ENCODE data around the gene NETO1. TPM values are rescaled to one million over a fixed set of nuclear protein-coding genes. Genes with fewer than 3 reads are reported as not detected.

Gene NETO1
- total and polyA plus RNA-seq, 7 donors = 0.06 to 0.09 TPM; not detected in 5

DNA sequence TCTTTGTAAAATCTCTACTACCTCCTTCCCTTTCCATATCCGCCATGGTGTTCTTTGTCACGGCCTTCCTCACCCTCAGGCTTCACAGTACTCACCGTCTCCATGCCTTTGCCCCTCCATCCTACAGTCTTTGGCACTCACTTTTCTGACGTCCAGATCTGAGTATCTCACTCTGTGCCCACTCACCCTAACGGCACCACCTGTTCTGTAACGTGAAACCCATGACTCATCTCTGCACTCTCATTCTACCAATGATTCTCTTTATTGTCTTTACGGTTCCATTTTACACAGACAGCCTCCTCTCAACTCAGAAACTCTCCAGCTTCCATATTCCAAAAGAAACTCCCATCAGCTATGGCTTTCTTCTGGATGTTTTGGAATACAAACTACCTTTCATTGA lies 56.7 kb downstream of the NETO1 start:
- TF ChIP-seq, protein P1, sequence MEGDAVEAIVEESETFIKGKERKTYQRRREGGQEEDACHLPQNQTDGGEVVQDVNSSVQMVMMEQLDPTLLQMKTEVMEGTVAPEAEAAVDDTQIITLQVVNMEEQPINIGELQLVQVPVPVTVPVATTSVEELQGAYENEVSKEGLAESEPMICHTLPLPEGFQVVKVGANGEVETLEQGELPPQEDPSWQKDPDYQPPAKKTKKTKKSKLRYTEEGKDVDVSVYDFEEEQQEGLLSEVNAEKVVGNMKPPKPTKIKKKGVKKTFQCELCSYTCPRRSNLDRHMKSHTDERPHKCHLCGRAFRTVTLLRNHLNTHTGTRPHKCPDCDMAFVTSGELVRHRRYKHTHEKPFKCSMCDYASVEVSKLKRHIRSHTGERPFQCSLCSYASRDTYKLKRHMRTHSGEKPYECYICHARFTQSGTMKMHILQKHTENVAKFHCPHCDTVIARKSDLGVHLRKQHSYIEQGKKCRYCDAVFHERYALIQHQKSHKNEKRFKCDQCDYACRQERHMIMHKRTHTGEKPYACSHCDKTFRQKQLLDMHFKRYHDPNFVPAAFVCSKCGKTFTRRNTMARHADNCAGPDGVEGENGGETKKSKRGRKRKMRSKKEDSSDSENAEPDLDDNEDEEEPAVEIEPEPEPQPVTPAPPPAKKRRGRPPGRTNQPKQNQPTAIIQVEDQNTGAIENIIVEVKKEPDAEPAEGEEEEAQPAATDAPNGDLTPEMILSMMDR (IDR thresholded peaks at IDR 0.05) = no peak
- Histone ChIP-seq H3K27me3 (ENCODE audit: insufficient read depth in 3 of 3, low read length in 2 of 3) (no peaks in the 10 kb centered on the region), H3K9me3 (no peaks in the 10 kb centered on the region), H3K36me3 (ENCODE audit: insufficient read depth in 1 of 2, low read depth in 1 of 2) (no peaks in the 10 kb centered on the region), H3K4me3 (no peak overlapping the region), H3K27ac (no peak overlapping the region), H3K4me1 (no peaks in the 10 kb centered on the region)
- intact Hi-C loops (cut with DNase I) = no loop called here
- WGBS, 3 donors = 52 to 67% (median 54%) methylated on average over 7 of the region's 7 CpGs
- no peak for DNase-seq
- no peak for ATAC-seq

DNA sequence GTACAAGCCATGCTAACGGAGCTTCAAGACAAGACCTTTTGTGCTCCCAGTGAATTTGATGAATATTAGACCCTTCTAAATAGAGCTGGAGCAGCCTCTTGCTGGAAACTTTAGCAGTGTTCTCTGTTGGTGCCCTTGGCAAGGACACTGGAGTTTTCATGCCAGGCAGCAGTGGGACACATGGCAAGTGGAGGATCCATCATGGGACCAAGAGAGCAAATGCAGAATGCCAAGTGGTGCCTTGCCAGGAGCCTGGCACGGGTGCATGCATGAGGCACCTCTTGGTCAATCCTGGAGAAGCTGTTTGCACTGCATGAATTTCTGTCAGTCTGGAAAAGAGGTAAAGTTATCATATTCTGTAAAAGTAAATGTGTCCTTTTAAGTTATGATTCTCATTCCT lies 59.1 kb downstream of the NETO1 start:
- intact Hi-C loops (cut with DNase I) = no loop called here
- Histone ChIP-seq H3K36me3 (ENCODE audit: insufficient read depth in 1 of 2, low read depth in 1 of 2) (no peaks in the 10 kb centered on the region), H3K27ac (no peak overlapping the region), H3K4me1 (no peaks in the 10 kb centered on the region), H3K9me3 (no peaks in the 10 kb centered on the region), H3K27me3 (ENCODE audit: insufficient read depth in 3 of 3, low read length in 2 of 3) (no peaks in the 10 kb centered on the region), H3K4me3 (no peak overlapping the region)
- WGBS, 3 donors = 37 to 71% (median 48%) methylated on average over 2 of the region's 2 CpGs
- TF ChIP-seq, protein P1 (IDR thresholded peaks at IDR 0.05) = no peak
- ATAC-seq = no peak
- no peak for DNase-seq

DNA sequence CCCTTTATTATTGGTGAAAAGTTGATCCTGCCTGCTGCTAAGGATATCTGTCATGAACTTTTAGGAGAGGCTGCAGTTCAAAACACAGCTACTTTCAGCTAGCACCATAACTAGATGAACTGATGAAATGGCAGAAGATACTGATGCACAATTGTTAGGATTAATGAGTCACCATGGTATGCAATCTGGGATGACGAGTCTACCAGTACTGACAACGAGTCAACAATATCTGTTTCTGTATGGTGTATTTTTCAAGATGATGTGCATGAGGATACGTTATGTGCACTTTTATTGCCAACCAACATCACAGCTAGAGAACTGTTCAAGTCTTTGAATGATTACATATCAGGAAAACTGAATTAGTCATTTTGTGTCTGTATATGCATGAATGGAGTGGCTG lies 68.7 kb downstream of the NETO1 start:
- DNase-seq = no peak
- TF ChIP-seq, protein P1 (IDR thresholded peaks at IDR 0.05) = no peak
- intact Hi-C loops (cut with DNase I) = no loop called here
- ATAC-seq = no peak
- H3K27me3 ChIP-seq (ENCODE audit: insufficient read depth in 3 of 3, low read length in 2 of 3) = no peaks in the 10 kb centered on the region
- no peak overlapping the region for H3K4me3 ChIP-seq
- H3K4me1 ChIP-seq = no peaks in the 10 kb centered on the region
- H3K9me3 ChIP-seq = no peaks in the 10 kb centered on the region
- H3K27ac ChIP-seq = no peak overlapping the region
- 81 to 85% (median 81%) methylated on average over 3 of the region's 3 CpGs for WGBS, 3 donors
- H3K36me3 ChIP-seq (ENCODE audit: insufficient read depth in 1 of 2, low read depth in 1 of 2) = no peaks in the 10 kb centered on the region

DNA sequence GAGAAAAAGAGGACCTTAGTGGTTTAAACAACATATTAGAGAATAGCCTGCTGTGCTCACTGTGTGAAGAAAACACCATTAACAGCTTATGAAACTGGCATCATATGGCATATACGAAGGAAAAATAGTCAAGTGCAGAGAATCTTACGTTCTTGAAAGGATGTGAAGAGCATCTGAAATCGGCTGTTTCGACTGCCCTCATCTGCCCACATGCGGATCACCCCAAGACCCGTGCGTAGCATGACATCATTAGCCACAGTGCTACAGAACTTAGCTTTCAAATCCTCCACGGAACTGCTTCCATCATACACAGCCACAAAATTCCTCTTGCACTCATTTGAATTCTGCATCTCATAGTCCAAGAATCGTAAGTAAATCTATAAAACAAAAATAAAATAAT lies 84.3 kb downstream of the NETO1 start:
- H3K36me3 ChIP-seq (ENCODE audit: insufficient read depth in 1 of 2, low read depth in 1 of 2) = no peaks in the 10 kb centered on the region
- H3K27ac ChIP-seq = no peak overlapping the region
- no peak overlapping the region for H3K4me3 ChIP-seq
- H3K27me3 ChIP-seq (ENCODE audit: insufficient read depth in 3 of 3, low read length in 2 of 3) = no peaks in the 10 kb centered on the region
- WGBS, 3 donors = 68 to 76% (median 71%) methylated on average over 9 of the region's 9 CpGs
- TF ChIP-seq, protein P1 (IDR thresholded peaks at IDR 0.05) = no peak
- no peak for ATAC-seq
- H3K4me1 ChIP-seq = no peaks in the 10 kb centered on the region
- intact Hi-C loops (cut with DNase I) = no loop called here
- no peaks in the 10 kb centered on the region for H3K9me3 ChIP-seq
- DNase-seq = no peak

DNA sequence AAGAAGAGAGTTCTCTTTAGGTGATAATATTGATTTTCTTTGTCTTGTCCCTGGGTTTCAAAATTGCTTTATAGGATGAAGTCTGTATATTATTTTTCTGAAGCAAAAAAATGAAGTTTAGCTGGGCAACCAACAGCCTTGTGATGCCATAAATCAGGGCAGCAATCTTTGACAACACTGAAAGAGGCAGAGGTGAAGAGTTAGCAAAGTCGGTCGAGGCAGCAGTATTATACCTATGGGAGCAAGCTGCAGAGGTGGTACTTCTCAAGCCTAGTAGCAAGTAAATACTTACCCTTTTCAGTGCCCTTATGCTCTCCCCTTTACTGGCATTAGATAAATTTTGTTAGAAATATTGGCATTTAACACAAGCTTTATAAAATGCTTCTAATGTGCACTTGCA lies 92.9 kb downstream of the NETO1 start:
- Histone ChIP-seq H3K4me3 (no peak overlapping the region), H3K27ac (no peak overlapping the region), H3K4me1 (no peaks in the 10 kb centered on the region), H3K27me3 (ENCODE audit: insufficient read depth in 3 of 3, low read length in 2 of 3) (no peaks in the 10 kb centered on the region), H3K36me3 (ENCODE audit: insufficient read depth in 1 of 2, low read depth in 1 of 2) (no peaks in the 10 kb centered on the region), H3K9me3 (no peaks in the 10 kb centered on the region)
- no peak for ATAC-seq
- 42 to 50% (median 45%) methylated on average over 2 of the region's 2 CpGs for WGBS, 3 donors
- intact Hi-C loops (cut with DNase I) = no loop called here
- no peak for DNase-seq
- TF ChIP-seq, protein P1 (IDR thresholded peaks at IDR 0.05) = no peak

Measured in psoas muscle (tissue), 8 donors.